Measurements from ENCODE around the gene TUG1. TPM values are rescaled to one million over a fixed set of nuclear protein-coding genes. Genes with fewer than 3 reads are reported as not detected.
A peak's percentile ranks its signal among the peaks of the same experiment; 100 is the strongest.

Gene TUG1
- total RNA-seq, 4 donors from 2014 or later: 53.0 to 78.5 (median 64.1) TPM

- intact Hi-C loops (cut with DNase I): no loop called here
- 59% methylated on average over 15 of the region's 34 CpGs for WGBS
- peak overlapping the region; percentile 24 to 43 (median 32) for H3K27ac ChIP-seq (replicated peaks in 1 of 4)
- H3K36me3 ChIP-seq: peaks cover 7 to 39% (median 22%) of the 10 kb centered on the region in 4 donors
- H3K4me3 ChIP-seq: peak overlapping the region; percentile 42 to 49 (median 48)
- H3K9me3 ChIP-seq: no peaks in the 10 kb centered on the region
- no peak for TF ChIP-seq EP300 (IDR thresholded peaks at IDR 0.05)
- peak; percentile 54 to 63 for TF ChIP-seq POLR2AphosphoS5 (IDR thresholded peaks at IDR 0.05)
- no peaks in the 10 kb centered on the region for H3K27me3 ChIP-seq
- DNase-seq (ENCODE audit: extremely low spot score): peak; percentile 89
- peaks cover 8 to 18% (median 15%) of the 10 kb centered on the region in 4 donors for H3K4me1 ChIP-seq
Observed at GRCh38 chr22:30922151-30922611, 46.9 kb upstream of the TUG1 start.

- 97% methylated on average over 8 of the region's 9 CpGs for WGBS
- intact Hi-C loops (cut with DNase I): no loop called here
- TF ChIP-seq EP300 (IDR thresholded peaks at IDR 0.05): no peak
- no peak for TF ChIP-seq CTCF (IDR thresholded peaks at IDR 0.05)
- TF ChIP-seq POLR2AphosphoS5 (IDR thresholded peaks at IDR 0.05): no peak
- TF ChIP-seq POLR2A (IDR thresholded peaks at IDR 0.05; ENCODE audit: low read depth): no peak
- Histone ChIP-seq H3K27me3 (no peaks in the 10 kb centered on the region), H3K36me3 (peaks cover 19 to 50% (median 33%) of the 10 kb centered on the region in 4 donors), H3K27ac (replicated peaks in 1 of 4) (no peak overlapping the region), H3K4me1 (peaks cover 8 to 18% (median 15%) of the 10 kb centered on the region in 4 donors), H3K4me3 (no peak overlapping the region), H3K9me3 (no peaks in the 10 kb centered on the region)
- no peak for DNase-seq (ENCODE audit: extremely low spot score)
Observed at GRCh38 chr22:30923168-30923900, 45.7 kb upstream of the TUG1 start.

GRCh38 chr22:30925667-30926066 lies 43.4 kb upstream of the TUG1 start:
- no peaks in the 10 kb centered on the region for H3K27me3 ChIP-seq
- no peak overlapping the region for H3K27ac ChIP-seq (replicated peaks in 1 of 4)
- intact Hi-C loops (cut with DNase I): no loop called here
- no peak overlapping the region for H3K4me3 ChIP-seq
- H3K9me3 ChIP-seq: no peaks in the 10 kb centered on the region
- TF ChIP-seq EP300 (IDR thresholded peaks at IDR 0.05) (no peak), CTCF (IDR thresholded peaks at IDR 0.05) (no peak)
- H3K4me1 ChIP-seq: peaks cover 8 to 27% (median 16%) of the 10 kb centered on the region in 4 donors
- DNase-seq (ENCODE audit: extremely low spot score): no peak
- peaks cover 21 to 74% (median 54%) of the 10 kb centered on the region in 4 donors for H3K36me3 ChIP-seq
- WGBS: 91% methylated on average over 5 of the region's 5 CpGs

- peaks cover 32 to 84% (median 65%) of the 10 kb centered on the region in 4 donors for H3K36me3 ChIP-seq
- no peaks in the 10 kb centered on the region for H3K9me3 ChIP-seq
- peaks cover 0 to 18% (median 6%) of the 10 kb centered on the region in 4 donors for H3K4me1 ChIP-seq
- no peak overlapping the region for H3K27ac ChIP-seq (replicated peaks in 1 of 4)
- no peak overlapping the region for H3K4me3 ChIP-seq
- intact Hi-C loops (cut with DNase I): no loop called here
- no peaks in the 10 kb centered on the region for H3K27me3 ChIP-seq
- TF ChIP-seq EP300 (IDR thresholded peaks at IDR 0.05): no peak
- DNase-seq (ENCODE audit: extremely low spot score): no peak
- 81% methylated on average over 4 of the region's 4 CpGs for WGBS
Observed at GRCh38 chr22:30926706-30927105, 42.4 kb upstream of the TUG1 start.

GRCh38 chr22:30927806-30928205 lies 41.3 kb upstream of the TUG1 start:
- no peaks in the 10 kb centered on the region for H3K9me3 ChIP-seq
- TF ChIP-seq POLR2A (IDR thresholded peaks at IDR 0.05; ENCODE audit: low read depth): no peak
- TF ChIP-seq POLR2AphosphoS5 (IDR thresholded peaks at IDR 0.05): no peak
- no peak for TF ChIP-seq EP300 (IDR thresholded peaks at IDR 0.05)
- no peak for TF ChIP-seq CTCF (IDR thresholded peaks at IDR 0.05)
- H3K4me1 ChIP-seq: peaks cover 0 to 11% (median 0%) of the 10 kb centered on the region in 4 donors
- WGBS: 100% methylated on average over 1 of the region's 10 CpGs
- H3K4me3 ChIP-seq: no peak overlapping the region
- H3K27me3 ChIP-seq: no peaks in the 10 kb centered on the region
- H3K36me3 ChIP-seq: peaks cover 43 to 95% (median 76%) of the 10 kb centered on the region in 4 donors
- intact Hi-C loops (cut with DNase I): no loop called here
- H3K27ac ChIP-seq (replicated peaks in 1 of 4): no peak overlapping the region
- DNase-seq (ENCODE audit: extremely low spot score): no peak

All from esophagus muscularis mucosa (tissue), 4 donors.